Mucosa of descending colon (tissue), 3 donors: ENCODE results near the gene FZR1. TPM values are rescaled to one million over a fixed set of nuclear protein-coding genes. Genes with fewer than 3 reads are reported as not detected.

ENCODE experiments used
- ATAC-seq: fragments of 200-7000 bp; cut with Tn5 transposase; one replicate; pipeline ENCODE4 v1.9.1; 2020; ENCODE audit warnings: mild to moderate bottlenecking, moderate library complexity
- DNase-seq, 3 donors: peaks; one replicate each; pipeline ENCODE4 v3.0.0-alpha.2; 2020
- H3K36me3 ChIP-seq: fragments of 200-600 bp; one replicate; pipeline ENCODE4 v1.8.0; 2021; ENCODE audit warnings: low read depth, mild to moderate bottlenecking
- H3K4me1 ChIP-seq: fragments of 200-600 bp; one replicate; pipeline ENCODE4 v1.8.0; 2021; ENCODE audit warnings: low read depth, mild to moderate bottlenecking
- H3K4me3 ChIP-seq: fragments of 200-600 bp; one replicate; pipeline ENCODE4 v1.8.0; 2021; ENCODE audit warnings: mild to moderate bottlenecking
- H3K9me3 ChIP-seq: fragments of 200-600 bp; one replicate; pipeline ENCODE4 v1.8.0; 2021; ENCODE audit warnings: mild to moderate bottlenecking
- CTCF ChIP-seq: fragments of 200-600 bp; IDR thresholded peaks from one replicate; pipeline ENCODE4 v1.8.0; 2022; ENCODE audit warnings: antibody characterized with exemption, mild to moderate bottlenecking
- intact Hi-C, 2 donors: fragments of 100-400 bp; cut with DNase I in 1 of 2; cut with micrococcal nuclease in 1 of 2; formaldehyde crosslinking; loops; one replicate each; pipeline versions ENCODE4 v1.11.0 to v1.11.1; 2022; cut with DNase I, micrococcal nuclease
- total RNA-seq, 3 donors: library from RNA; stranded (reverse); fragmentation: NEBNext Ultra II Directional in 2 of 3; extraction: Animal tissue kit (Norgen Biotek cat#: 25700) in 2 of 3; gene quantifications; one replicate each; pipeline versions ENCODE4 v1.2.1 to v1.2.4, GENCODE V29; 2021 to 2023
- donor health status: DM: no; HTN: no; CAD: no; lungs with moderate emphysema.
- donor health status: DM: no; HTN: no; CAD: no.
- donor health status: DM: no; HTN: yes; CAD: no.

Gene FZR1
- total RNA-seq, 3 donors from 2014 or later: 35.9 to 59.6 (median 46.4) TPM

- no peaks in the 10 kb centered on the region for H3K4me1 ChIP-seq
- DNase-seq (peak in 1 of 3 donors; percentile 46), ATAC-seq (no peak)
- intact Hi-C loops: no loop called here
- TF ChIP-seq CTCF: no peak
- peaks cover 5% of the 10 kb centered on the region for H3K36me3 ChIP-seq
- no peak overlapping the region for H3K4me3 ChIP-seq
- no peaks in the 10 kb centered on the region for H3K9me3 ChIP-seq
These were observed 25.6 kb downstream of the FZR1 start for GRCh38 chr19:3531716-3532115.

GRCh38 chr19:3532154-3532786, 26.2 kb downstream of the FZR1 start:
- TF ChIP-seq CTCF: no peak
- DNase-seq (no peak), ATAC-seq (no peak)
- intact Hi-C loops: no loop called here
- Histone ChIP-seq H3K36me3 (peaks cover 1% of the 10 kb centered on the region), H3K9me3 (no peaks in the 10 kb centered on the region), H3K4me1 (no peaks in the 10 kb centered on the region), H3K4me3 (no peak overlapping the region)

- H3K9me3 ChIP-seq: no peaks in the 10 kb centered on the region
- ATAC-seq: no peak
- H3K4me3 ChIP-seq: no peak overlapping the region
- no peaks in the 10 kb centered on the region for H3K4me1 ChIP-seq
- H3K36me3 ChIP-seq: no peaks in the 10 kb centered on the region
- TF ChIP-seq CTCF: no peak
- no peak for DNase-seq
- intact Hi-C loops: no loop called here
These were observed 26.9 kb downstream of the FZR1 start for GRCh38 chr19:3533033-3533432.

- Histone ChIP-seq H3K36me3 (no peaks in the 10 kb centered on the region), H3K4me3 (no peak overlapping the region), H3K9me3 (no peaks in the 10 kb centered on the region), H3K4me1 (no peaks in the 10 kb centered on the region)
- TF ChIP-seq CTCF: no peak
- no peak for ATAC-seq
- DNase-seq: no peak
- intact Hi-C loops: no loop called here
These were observed 27.6 kb downstream of the FZR1 start for GRCh38 chr19:3533563-3534216.

GRCh38 chr19:3534375-3535234, 28.5 kb downstream of the FZR1 start:
- H3K4me1 ChIP-seq: no peaks in the 10 kb centered on the region
- no peaks in the 10 kb centered on the region for H3K9me3 ChIP-seq
- no peaks in the 10 kb centered on the region for H3K36me3 ChIP-seq
- H3K4me3 ChIP-seq: no peak overlapping the region
- no peak for DNase-seq
- intact Hi-C loops: no loop called here
- TF ChIP-seq CTCF: no peak
- ATAC-seq: no peak
